NCI-H128 (cell line): ENCODE measurements around the gene CHN2.

ENCODE experiments used
- DNase-seq: peaks from one replicate; lab custom pipeline; 2025; ENCODE audit not compliant: unreplicated experiment; lab: John Stamatoyannopoulos, UW

Gene CHN2

DNA sequence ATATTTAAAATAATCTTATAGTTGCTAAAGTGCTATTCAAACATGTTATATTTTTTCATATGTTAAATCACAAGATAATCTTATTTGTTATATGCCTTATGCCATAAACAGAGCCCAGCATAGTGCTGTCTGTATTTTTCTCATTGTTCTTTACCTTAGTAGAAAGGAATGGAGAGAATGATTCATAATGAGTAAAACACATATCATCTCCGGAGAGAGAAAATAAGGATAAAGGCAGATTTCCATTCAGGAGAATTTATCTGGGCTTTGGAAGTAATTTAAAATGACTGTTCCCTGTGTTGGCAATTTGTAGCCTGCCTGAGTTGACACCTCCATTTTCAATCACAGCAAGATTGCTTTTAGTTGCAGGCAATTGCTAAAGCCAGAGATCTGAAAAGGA, 30.2 kb downstream of the CHN2 start:
- no peak for DNase-seq

DNA sequence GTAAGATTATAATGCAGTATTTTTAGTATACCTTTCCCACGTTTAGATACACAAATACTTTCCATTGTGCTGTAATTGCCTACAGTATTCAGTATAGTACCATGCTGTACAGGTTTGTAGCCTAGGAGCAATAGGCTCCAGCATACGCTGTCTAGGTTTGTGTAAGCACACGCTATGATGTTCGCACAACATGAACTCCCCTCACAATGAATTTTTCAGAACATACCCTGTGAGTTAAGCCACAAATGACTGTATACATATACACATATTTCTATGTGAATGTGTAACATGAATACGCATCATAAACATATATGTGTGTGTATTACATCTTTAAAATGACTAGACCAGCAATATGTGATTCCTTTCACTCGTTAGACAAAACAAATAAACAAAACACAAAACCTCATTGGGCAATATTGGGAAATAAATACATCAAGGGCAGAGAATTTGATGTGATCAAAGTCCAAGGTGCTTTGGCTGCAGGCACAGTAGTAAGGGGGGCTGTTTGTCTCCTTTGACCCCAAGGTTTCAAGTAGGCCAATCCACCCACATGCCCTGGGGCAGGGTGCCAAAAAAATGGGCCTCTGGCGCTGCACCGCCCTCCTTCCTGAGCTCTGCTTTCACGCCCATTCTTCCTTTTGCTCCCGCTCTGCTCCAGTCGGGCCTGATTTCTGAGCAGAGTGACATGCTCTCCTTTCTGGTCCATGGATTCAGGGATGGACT, 33.9 kb downstream of the CHN2 start:
- no peak for DNase-seq

DNA sequence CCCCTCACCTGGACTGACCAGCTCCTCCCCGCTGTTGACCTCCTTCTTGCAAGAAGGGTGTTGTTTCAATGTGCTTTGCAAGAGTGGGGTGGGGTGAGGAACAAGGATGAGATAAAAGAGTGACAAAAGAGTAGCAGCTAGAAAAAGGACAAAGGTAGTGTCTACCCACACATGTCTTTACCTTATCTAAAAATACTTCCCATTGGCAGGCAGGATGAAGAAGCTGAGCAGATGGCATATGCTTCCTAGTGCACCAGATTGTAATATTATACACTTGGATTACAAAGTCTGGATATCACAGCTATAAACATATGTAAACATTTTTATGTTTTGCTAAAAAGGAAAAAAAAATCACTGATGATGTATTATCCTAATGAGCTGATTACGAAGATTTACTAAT, 34.5 kb downstream of the CHN2 start:
- no peak for DNase-seq

DNA sequence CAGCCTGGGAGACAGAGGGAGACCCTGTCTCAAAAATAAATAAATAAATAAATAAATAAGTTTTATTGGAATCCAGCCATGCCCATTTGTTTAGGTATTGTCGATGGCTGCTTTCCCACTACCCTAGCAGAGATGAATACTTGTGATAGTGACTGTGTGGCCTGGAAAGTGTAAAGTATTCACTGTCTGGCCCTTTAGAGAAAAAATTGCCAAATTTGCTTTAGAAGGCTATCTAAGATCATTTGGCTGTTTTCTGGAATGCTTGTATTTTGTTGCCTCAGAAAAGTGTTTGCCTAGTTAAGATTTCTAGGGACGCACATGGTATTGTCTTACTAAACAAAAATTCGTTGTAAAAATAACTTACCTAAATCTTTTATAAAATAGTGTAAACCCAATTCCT, 35.4 kb downstream of the CHN2 start:
- DNase-seq: no peak

DNA sequence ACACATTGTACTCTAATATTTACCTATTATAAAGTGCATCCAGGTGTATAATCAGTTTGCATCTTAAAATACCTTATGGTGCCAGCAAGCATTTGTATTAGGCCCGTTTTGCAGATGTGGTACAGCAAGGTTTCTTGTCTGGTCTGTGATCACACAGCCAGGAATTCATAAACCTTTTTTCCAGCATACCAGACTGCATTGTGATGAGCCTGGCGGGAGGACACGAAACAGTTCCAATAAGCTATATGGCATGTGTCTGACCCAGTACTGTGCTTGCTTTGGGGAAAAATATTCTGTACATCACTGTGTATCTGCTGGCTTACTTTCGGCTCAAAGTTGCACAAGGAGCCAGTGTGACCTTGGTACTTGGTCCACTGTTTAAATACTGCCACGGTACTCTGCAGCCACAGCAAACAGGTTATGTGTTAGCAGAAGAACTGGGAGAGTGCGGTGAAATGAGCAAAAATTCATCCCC, 36.3 kb downstream of the CHN2 start:
- no peak for DNase-seq

DNA sequence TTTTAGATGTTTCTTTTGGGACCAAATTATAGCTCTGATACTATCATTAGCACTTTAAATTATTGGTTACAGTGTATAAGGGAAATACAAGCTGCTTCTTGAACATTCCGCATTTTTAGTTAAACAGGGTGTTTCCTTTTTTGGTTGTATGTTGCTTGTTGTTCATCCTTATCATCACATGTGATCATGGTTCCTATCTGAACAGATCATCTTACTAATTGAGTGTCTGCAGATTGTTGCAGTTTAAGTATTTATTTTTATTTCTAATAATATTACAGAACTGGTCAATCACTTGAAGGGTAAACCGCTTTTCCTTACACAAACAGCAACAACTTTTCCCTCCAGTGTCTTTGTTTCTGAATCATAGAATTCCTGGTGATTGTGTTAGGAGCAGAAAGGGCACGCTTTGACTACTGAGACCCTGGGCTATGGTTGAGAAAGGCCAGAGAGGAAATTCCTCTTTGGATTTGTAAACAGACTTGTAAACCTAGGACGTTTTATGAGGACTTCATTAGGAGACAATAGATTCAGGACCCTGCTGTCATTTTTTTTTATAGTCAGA, 37.2 kb downstream of the CHN2 start:
- no peak for DNase-seq

DNA sequence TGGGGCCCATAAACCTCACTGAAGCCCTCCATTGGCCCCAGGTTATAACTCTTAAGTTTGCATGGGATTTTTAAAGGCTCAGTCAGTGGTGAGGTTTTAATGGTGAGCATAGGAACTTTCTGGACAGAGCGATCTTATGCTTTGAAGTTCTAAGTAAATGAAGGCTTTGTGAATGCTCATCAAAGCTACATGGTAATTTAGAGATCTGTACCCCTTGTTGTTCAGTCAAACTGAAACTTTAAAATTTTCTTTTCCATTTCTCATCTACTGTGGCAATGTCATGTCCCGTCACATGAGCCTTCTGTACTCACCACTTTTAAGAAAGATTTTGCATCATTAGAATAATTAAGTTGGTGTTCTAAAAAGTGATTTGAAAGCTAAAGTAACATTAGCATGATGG, 39.9 kb downstream of the CHN2 start:
- no peak for DNase-seq

DNA sequence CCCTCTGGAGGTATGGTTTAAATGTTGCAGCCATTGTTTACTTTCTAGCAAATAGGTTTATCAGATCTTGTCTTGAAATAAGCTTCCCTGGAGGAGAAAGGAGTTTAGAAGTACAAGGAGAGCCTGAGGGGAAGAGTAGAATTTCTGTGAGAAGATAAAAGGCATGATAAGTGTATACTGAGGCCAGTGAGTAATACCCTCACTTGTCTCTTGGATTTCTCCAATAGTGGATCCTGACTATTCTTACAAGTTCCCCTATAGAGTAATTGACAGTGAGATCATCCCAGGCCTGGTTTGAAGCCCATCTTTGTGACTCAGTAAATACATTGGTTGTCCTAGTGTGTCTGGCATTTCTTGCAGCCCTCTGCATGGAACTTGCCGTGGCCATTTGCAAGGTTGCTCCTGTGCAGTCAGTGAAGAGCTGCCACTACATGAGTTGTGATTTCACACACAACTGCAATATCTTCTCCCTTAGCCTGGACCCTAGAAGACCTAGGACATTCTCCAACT, 41.6 kb downstream of the CHN2 start:
- no peak for DNase-seq

DNA sequence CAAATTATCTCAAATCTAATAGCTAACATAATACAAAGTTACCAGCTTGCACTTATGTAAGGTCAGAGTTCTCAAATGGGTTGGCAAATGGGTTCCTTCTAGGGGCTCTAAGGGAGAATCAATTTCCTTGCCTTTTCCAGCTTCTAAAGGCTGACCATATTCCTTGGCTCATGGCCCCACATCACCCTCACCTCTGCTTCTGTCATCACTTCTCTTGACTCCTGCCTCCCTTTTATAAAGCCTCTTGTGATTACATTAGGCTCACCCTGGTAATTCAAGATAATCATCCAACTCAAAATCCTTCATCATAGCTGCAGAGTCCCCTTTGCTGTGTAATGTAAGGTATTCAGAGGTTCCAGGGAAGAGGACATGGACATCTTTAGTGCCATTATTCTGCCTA, 42.1 kb downstream of the CHN2 start:
- DNase-seq: no peak

DNA sequence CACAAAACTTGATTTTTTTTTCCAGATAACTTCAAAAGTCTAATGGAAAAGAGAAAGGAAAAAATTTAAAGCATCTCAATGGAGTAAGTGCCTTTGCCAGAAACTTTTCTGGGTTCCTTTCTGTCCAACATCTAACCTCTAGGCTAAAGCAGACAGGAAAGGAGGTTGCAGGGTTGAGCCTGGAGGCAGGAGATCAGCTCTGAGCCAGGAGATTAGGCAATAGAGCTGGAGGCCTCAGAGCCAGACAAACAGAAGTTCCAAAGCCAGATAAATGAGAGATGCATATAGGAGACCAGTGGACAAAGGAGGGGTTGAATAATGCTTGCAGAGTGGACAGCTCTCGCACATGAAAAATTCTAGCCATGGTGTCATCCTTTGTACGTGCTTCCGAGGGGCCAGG, 42.9 kb downstream of the CHN2 start:
- no peak for DNase-seq

DNA sequence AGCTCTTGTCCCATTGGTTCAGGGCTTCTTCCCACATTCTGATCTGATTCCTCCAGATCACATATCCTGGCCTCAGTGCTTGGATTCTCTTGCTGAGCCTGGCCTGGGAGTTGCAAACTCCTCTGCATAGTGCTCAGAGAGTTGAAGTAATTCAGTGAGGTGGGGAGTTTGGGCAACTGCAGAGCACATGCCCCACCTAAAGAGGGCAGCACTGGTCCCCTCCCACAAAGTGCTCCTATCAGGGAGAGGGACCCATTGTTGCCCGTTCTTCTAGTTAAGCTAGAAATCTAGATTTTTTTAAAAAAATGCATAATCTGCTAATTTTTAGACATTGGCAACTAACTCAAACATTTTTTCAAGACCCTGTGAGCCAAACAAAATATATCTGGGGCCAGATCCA, 45.1 kb downstream of the CHN2 start:
- no peak for DNase-seq

DNA sequence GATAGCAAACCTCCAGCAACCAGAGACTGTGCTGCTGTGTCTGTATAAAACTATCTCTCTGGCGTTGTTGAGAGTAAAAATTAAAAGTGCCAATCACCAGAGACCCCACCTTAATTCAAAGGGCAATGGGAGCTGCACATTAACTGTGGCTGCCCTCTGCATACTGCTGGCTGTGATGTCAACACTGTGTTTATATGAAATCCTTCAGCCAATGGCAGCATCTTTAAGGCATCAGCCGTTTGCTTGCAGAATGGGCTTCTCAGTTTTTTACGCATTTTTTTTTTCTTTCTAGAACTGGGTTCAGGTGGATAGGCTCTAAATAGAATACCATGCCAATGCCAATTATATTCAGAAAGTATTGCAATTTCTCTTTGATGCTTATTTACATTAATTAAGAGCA, 47.7 kb downstream of the CHN2 start:
- DNase-seq: no peak

DNA sequence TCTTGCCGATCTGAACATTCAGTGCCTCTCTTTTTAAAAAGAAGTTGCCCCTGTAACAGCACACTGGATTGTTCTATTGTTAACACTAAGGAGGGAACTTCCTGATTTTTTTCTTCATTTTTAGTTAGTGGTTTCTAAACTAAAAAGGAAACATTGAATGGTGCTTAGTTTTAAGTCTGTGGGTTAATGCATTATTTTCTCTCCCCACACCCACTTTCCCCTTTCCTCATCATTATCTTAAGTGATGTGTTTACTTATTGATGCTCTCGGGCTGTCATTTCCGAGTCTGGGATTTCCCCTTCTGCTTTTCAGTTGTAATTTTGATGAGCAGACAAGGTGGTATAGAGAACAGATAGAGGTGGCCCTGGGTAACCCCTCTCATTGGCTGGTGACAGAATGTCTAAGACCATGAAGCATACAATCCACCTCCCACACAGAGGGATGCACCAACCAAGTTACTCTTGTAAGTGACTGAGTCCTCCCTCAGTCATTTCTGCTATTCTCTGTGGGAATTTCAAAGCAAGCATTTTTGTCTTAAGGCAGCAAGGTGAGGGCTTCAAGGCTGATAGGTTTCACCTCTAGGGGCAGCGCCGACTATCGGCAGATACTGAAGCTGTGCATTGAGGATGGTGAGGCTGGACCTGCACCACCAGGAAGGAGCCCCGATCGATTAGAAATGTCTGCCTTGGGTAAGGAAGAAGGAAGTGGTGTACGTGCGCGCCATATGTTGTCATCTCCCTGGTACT, 49.5 kb downstream of the CHN2 start:
- no peak for DNase-seq

DNA sequence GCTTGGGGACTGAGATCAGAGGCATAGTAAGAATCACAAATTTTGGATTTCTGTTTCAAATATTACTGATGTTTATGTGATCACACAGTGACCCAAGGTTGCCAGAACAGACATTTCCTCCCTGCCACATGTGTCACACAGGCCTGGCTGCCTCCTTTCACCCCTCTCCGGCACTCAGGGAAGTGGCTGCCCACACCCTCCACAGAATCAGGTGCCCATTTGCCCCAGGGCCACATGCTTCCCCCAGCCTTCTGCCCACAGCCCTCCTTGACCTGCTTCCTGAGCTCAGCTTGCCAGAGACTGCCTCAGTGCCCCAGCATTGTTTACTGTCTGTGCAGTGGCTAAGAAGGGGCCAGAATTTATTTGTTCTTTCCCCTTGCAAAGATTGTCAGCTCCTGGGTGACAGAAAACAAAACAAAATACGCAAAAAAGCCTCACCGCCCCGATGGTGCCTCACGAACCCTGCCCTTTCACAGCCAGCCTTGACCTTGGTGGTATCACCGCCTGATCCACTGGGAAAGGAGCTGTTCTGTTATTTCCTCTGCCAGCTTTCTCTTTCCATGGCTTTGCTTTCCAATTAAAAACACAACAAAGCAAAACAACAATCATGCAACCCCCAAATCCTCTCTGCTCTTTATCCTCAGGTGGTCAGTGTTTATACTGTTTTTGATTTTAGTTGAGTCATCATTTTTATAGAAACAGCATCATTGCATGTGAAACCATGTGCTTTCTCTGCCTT, 52.8 kb downstream of the CHN2 start:
- no peak for DNase-seq

DNA sequence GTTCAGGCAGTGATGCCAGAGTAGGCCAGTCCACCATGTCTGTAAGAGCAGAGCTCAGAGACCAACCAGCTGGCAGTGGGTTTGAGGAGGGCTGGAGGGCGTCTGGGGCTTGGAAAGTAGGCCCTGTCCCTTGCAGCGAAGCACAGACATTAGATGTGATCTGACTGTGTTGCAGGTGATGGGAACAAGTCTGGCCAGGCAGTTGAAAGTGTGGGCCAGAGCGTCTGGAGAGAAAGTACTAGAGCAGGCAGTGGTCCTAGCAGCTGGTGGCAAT, 53.3 kb downstream of the CHN2 start:
- DNase-seq: no peak

DNA sequence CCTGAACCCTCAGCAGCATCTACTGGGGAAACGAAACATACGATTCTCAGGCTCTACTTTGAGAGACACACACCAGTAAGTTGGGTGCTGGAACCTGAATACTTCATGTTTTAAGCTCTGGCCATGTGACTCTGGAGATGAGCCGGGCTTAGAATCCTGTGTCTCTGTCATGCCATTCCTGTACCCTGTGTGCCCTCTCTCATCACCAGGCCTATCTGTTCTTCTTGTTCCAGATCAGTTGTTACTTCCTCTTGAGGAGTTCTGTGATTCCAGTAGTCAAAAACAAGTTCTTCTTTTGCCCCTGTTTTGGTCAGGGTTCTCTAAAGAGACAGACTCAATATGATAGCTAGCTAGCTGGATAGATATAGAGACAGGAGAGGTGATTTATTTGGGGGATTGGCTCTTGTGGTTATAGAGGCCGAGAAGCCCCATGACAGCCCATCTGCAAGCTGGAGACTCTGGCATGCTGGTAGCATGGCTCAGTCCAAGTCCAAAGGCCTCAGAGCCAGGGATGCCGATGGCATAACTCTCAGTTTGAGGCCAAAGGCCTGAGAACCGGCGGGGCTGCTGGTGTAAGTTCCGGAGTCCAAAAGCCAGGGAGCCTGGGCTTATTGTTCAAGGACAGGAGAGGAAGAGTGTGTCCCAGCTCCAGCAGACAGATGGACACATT, 54.3 kb downstream of the CHN2 start:
- no peak for DNase-seq

DNA sequence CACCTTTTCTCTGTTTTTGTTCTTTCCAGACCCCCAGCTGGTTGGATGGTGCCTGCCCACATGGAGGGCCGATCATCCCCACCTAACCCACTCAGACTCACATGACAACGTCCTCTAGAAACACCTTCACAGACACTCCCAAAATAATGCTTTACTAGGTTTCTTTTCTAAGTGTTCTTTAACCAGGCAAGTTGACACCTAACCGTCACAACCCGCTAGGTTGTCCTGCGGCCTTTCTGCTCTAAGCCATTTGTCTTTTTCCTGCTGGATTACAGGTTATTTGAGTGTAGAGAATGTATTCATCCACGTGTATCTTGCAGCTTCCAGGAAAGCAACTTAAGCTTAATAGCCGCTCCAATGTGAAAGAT, 54.8 kb downstream of the CHN2 start:
- no peak for DNase-seq

DNA sequence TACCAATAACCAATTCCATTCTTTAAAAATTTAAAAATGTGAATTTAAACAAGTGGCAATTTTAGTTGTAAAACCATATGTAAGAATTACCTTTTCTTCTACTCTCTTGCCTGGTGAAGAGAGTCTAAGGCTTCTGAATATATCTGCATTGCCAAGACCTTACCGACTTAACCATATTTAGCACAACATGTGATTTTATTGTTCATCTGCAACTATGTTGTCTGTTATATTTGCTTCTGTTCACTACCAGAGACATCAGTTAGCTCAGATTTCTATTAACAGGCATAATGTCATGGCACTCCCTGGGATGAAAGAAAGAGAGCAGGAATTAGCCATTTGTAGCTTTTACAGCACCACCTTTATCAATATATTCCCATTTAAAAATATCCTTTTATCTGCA, 55.3 kb downstream of the CHN2 start:
- DNase-seq: no peak

DNA sequence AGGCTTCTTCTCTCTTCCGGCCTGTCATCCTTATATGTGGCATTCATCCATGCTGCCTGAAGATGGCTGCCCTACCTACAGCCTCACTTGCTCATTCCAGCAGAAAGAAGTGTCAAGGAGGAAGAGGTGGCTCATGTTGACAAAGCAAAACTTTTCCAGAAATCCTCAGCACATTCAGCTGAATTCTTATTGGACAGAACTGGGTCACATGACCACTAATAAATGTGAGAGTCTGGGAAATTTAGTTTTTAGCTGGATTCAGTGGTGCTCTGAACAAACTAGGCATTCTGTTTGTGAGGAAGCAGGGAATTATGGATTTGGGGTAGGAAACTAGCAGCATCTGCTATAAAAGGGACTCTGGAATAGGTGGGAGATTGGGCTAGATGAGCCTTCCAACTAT, 58.6 kb downstream of the CHN2 start:
- no peak for DNase-seq

DNA sequence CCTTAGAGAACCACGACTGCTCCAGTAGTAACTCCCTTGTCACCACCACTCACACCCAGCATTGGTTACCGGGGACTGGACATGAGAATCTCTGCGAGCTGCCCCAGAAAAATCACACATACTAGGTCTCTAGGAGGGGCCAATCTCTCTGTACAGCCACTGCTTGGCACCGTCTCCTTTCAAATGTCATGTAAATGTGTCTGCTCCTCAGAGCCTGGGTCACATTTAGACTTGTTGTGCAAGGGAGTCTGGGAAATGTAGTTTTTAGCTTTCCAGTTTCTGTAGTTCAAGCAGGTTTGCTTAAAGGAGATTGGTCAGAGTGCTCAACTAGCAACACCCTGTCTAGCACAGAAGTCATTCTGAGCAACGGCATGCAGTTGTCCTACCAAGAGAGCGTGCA, 60.0 kb downstream of the CHN2 start:
- no peak for DNase-seq

DNA sequence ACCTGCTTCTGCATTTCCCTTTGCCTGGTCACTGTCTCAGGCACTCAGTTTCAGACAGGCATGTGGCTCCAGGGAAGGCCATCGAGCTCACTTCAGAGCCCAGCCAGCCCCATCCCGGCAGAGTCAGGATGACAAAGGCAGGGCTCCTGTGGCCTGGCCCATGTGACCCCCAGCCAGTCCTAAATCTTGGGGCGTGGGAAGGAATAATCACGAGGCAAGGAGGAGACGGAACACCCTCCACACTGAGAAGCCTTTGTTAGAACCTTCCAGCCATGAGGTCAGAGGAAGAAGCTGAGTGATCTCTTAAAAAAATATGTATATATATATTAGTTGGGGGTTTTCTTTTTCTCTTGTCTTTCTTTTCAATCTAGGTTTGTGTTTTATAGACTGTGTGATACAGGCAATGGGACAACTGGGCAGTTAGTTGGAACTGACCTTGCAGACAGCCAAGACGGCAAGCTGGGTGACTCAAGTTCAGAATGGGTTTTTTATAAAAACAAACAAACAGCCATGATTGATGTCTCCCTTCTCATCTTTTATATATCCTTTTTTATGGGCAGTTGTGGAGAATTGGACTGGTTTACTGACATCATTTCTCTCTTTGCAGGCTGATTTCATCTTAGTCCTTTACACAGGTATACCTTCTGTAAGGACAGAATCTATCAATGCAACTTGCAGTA, 60.8 kb downstream of the CHN2 start:
- DNase-seq: no peak
